Tibial nerve (tissue), 3 donors: ENCODE measurements around the gene TBC1D23.

Experiments used
- CTCF ChIP-seq, 5 experiments: fragments of 200-600 bp in 3 of 5; fragments of 450-650 bp in 2 of 5; sonication (generic) in 3 of 5; IDR thresholded peaks; one replicate each; pipeline ENCODE4 v1.5.1; 2016 to 2019; ENCODE audit warnings: antibody characterized with exemption in 5 of 5, mild to moderate bottlenecking in 3 of 5, moderate library complexity in 2 of 5
- POLR2A ChIP-seq, 2 donors: fragments of 450-650 bp; IDR thresholded peaks; one replicate each; pipeline ENCODE4 v1.6.1; 2017; ENCODE audit warnings: antibody characterized with exemption in 2 of 2, mild to moderate bottlenecking in 2 of 2, moderate library complexity in 2 of 2

DNA sequence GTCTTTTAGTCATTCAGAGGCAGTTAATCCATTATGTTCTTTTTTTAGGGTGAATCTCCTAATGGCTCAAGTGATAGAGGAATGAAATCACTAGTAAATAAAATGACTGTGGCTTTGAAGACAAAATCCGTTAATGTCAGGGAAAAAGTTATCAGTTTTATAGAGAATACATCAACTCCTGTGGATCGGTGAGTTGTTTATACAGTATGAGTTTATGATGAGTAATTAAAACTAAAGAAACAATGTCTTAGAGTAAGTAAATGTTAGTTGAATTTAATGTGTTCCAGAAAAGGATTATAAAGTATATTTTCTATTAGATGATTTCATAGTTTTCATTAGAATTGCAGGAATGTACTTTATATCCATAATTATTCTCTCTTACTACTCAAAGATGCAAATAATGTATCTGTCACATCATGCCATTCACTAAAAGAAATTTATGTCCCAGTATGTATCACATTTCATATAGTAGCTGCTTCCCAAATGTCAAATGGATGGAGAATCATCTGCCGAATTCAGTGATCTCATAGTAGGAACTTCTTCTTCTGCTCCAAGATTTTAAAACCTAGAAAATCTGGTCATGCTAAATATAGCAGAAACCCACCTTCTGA lies 49.7 kb downstream of the TBC1D23 start:
- TF ChIP-seq POLR2A (IDR thresholded peaks at IDR 0.05), result no peak
- TF ChIP-seq CTCF (IDR thresholded peaks at IDR 0.05), result no peak
